GM19239 (cell line): ENCODE data around the gene ASH1L.
"Not testable (repeated sequence)": the region's sequence is repeated elsewhere in the genome, so short reads cannot be mapped to it uniquely, and the experiment has no call there.

Source experiments
- DNase-seq: peaks from one replicate; pipeline ENCODE4 v3.0.0; 2011; ENCODE audit warnings: low spot score; ENCODE audit not compliant: insufficient read length
- FAIRE-seq: peaks from 2 replicates; lab custom pipeline; 2011; peaks lifted over from hg19 to GRCh38; lab: Jason Lieb, UNC

Gene ASH1L

GRCh38 chr1:155504207-155504606 is 58.4 kb downstream of the ASH1L start:
- DNase-seq (peak; percentile 4), FAIRE-seq (peak; percentile 65)

GRCh38 chr1:155499953-155500639 is 62.5 kb downstream of the ASH1L start:
- no peak for DNase-seq
- peak; percentile 92 for FAIRE-seq

- DNase-seq, result no peak
- peak; percentile 55 for FAIRE-seq
Measured at GRCh38 chr1:155499263-155499662, 63.3 kb downstream of the ASH1L start.

GRCh38 chr1:155493595-155493994 is 69.0 kb downstream of the ASH1L start:
- DNase-seq, FAIRE-seq: not testable (repeated sequence)

- DNase-seq, FAIRE-seq: not testable (repeated sequence)
Measured at GRCh38 chr1:155488419-155488818, 74.2 kb downstream of the ASH1L start.

- DNase-seq, result no peak
- FAIRE-seq, result no peak
Measured at GRCh38 chr1:155487541-155487940, 75.1 kb downstream of the ASH1L start.

GRCh38 chr1:155486952-155487351 is 75.7 kb downstream of the ASH1L start:
- not testable (repeated sequence) for DNase-seq, FAIRE-seq

- peak; percentile 63 for FAIRE-seq
Measured at GRCh38 chr1:155485945-155486344, 76.7 kb downstream of the ASH1L start.

GRCh38 chr1:155485222-155485621 is 77.4 kb downstream of the ASH1L start:
- FAIRE-seq (no peak), DNase-seq (no peak)

More at GRCh38 chr1:155485945-155486344, 76.7 kb downstream of the ASH1L start:
- no peak for DNase-seq

- DNase-seq, result no peak
- no peak for FAIRE-seq
Measured at GRCh38 chr1:155481741-155482241, 80.8 kb downstream of the ASH1L start.

GRCh38 chr1:155479205-155479604 is 83.4 kb downstream of the ASH1L start:
- FAIRE-seq, result no peak
- DNase-seq, result no peak

- FAIRE-seq, result no peak
- DNase-seq, result no peak
Measured at GRCh38 chr1:155478270-155478852, 84.2 kb downstream of the ASH1L start.

- DNase-seq (no peak), FAIRE-seq (no peak)
Measured at GRCh38 chr1:155474146-155474545, 88.5 kb downstream of the ASH1L start.

- FAIRE-seq (no peak), DNase-seq (no peak)
Measured at GRCh38 chr1:155473151-155473821, 89.3 kb downstream of the ASH1L start.

- no peak for DNase-seq
- FAIRE-seq, result no peak
Measured at GRCh38 chr1:155472491-155473083, 90.0 kb downstream of the ASH1L start.

- DNase-seq (no peak), FAIRE-seq (no peak)
Measured at GRCh38 chr1:155471891-155472290, 90.7 kb downstream of the ASH1L start.

- no peak for FAIRE-seq
- no peak for DNase-seq
Measured at GRCh38 chr1:155471026-155471425, 91.6 kb downstream of the ASH1L start.

GRCh38 chr1:155466996-155467395 is 95.6 kb downstream of the ASH1L start:
- FAIRE-seq, result peak; percentile 42
- DNase-seq, result no peak

- DNase-seq (no peak), FAIRE-seq (no peak)
Measured at GRCh38 chr1:155466617-155466972, 96.0 kb downstream of the ASH1L start.

GRCh38 chr1:155463865-155464650 is 98.5 kb downstream of the ASH1L start:
- no peak for DNase-seq
- no peak for FAIRE-seq
